SIG-M5 (cell line): Measurements from ENCODE around the gene POLRMT.
"Not testable (repeated sequence)": the region's sequence is repeated elsewhere in the genome, so short reads cannot be mapped to it uniquely, and the experiment has no call there.

Source experiments
- DNase-seq: peaks from one replicate; lab custom pipeline; 2025; lab: John Stamatoyannopoulos, UW

Gene POLRMT

GRCh38 chr19:633068-633785, at the start of gene POLRMT:
Gene POLRMT, minus strand, starts transcription at chr19:633537. Its CDS starts 25 bp downstream, at chr19:633512.
- peak; percentile 51 for DNase-seq

GRCh38 chr19:682678-683320, 49.5 kb upstream of the POLRMT start:
- DNase-seq, result no peak

- no peak for DNase-seq
Measured at GRCh38 chr19:681029-682019, 48.0 kb upstream of the POLRMT start.

GRCh38 chr19:680287-681028, 47.1 kb upstream of the POLRMT start:
- DNase-seq, result peak; percentile 74

GRCh38 chr19:679418-680286, 46.3 kb upstream of the POLRMT start:
- no peak for DNase-seq

- DNase-seq, result no peak
Measured at GRCh38 chr19:678791-679388, 45.6 kb upstream of the POLRMT start.

GRCh38 chr19:677601-678436, 44.5 kb upstream of the POLRMT start:
- DNase-seq, result no peak

- DNase-seq, result no peak
Measured at GRCh38 chr19:677201-677600, 43.9 kb upstream of the POLRMT start.

- no peak for DNase-seq
Measured at GRCh38 chr19:676339-677105, 43.2 kb upstream of the POLRMT start, which contains the start of gene FSTL3. Gene FSTL3, plus strand, starts transcription at chr19:676392. Its CDS starts 32 bp downstream, at chr19:676424.

- no peak for DNase-seq
Measured at GRCh38 chr19:676007-676338, 42.6 kb upstream of the POLRMT start.

GRCh38 chr19:674282-675151, 41.2 kb upstream of the POLRMT start:
- DNase-seq, result no peak

- DNase-seq, result no peak
Measured at GRCh38 chr19:670609-671075, 37.3 kb upstream of the POLRMT start.

- not testable (repeated sequence) for DNase-seq
Measured at GRCh38 chr19:668675-669434, 35.5 kb upstream of the POLRMT start.

GRCh38 chr19:666985-667573, 33.7 kb upstream of the POLRMT start:
- DNase-seq, result not testable (repeated sequence)

GRCh38 chr19:664913-665443, 31.6 kb upstream of the POLRMT start:
- no peak for DNase-seq

- no peak for DNase-seq
Measured at GRCh38 chr19:663682-664117, 30.4 kb upstream of the POLRMT start.
